GM23338 (cell line): ENCODE results near the gene PRDM11. TPM values are rescaled to one million over a fixed set of nuclear protein-coding genes. Genes with fewer than 3 reads are reported as not detected.

ENCODE experiments used
- ATAC-seq: fragments of 200-7000 bp; cut with Tn5 transposase; 3 replicates; pipeline ENCODE4 v1.9.1; 2020
- DNase-seq: peaks from one replicate; pipeline ENCODE4 v3.0.0-alpha.2; 2015; ENCODE audit warnings: low spot score
- H2AFZ ChIP-seq: fragments of 200-600 bp; sonication (generic); 2 replicates; pipeline ENCODE4 v1.8.0; 2016; ENCODE audit warnings: antibody characterized with exemption, mild to moderate bottlenecking, moderate library complexity
- H3F3A ChIP-seq: fragments of 200-600 bp; sonication (generic); replicated peaks from 2 replicates; pipeline ENCODE4 v1.8.0; 2017; ENCODE audit warnings: antibody characterized with exemption, mixed run types, low read depth
- H3K27ac ChIP-seq: fragments of 200-600 bp; sonication (generic); 2 replicates; pipeline ENCODE4 v1.6.1; 2016; ENCODE audit warnings: low read depth
- H3K27me3 ChIP-seq: fragments of 200-600 bp; sonication (generic); 2 replicates; pipeline ENCODE4 v1.8.0; 2016; ENCODE audit warnings: mild to moderate bottlenecking, mixed run types, moderate library complexity; ENCODE audit not compliant: insufficient read depth
- H3K36me3 ChIP-seq: fragments of 200-600 bp; sonication (generic); 2 replicates; pipeline ENCODE4 v1.8.0; 2016; ENCODE audit warnings: mild to moderate bottlenecking; ENCODE audit not compliant: insufficient read depth
- H3K4me1 ChIP-seq: fragments of 200-600 bp; sonication (generic); 2 replicates; pipeline ENCODE4 v1.8.0; 2016; ENCODE audit warnings: mild to moderate bottlenecking, moderate library complexity; ENCODE audit not compliant: insufficient read depth
- H3K4me2 ChIP-seq: fragments of 200-600 bp; sonication (generic); 2 replicates; pipeline ENCODE4 v1.7.1; 2017; ENCODE audit warnings: mixed run types
- H3K4me3 ChIP-seq: fragments of 200-600 bp; sonication (generic); 2 replicates; pipeline ENCODE4 v1.6.1; 2016; ENCODE audit warnings: mixed run types
- H3K79me2 ChIP-seq: fragments of 200-600 bp; sonication (generic); replicated peaks from 2 replicates; pipeline ENCODE4 v1.8.0; 2017; ENCODE audit warnings: mild to moderate bottlenecking; ENCODE audit not compliant: insufficient read depth
- H3K9me2 ChIP-seq: fragments of 200-600 bp; sonication (generic); 2 replicates; pipeline ENCODE4 v1.8.0; 2017; ENCODE audit not compliant: insufficient read depth
- H4K20me1 ChIP-seq: fragments of 200-600 bp; sonication (generic); replicated peaks from 2 replicates; pipeline ENCODE4 v1.8.0; 2017; ENCODE audit warnings: mild to moderate bottlenecking; ENCODE audit not compliant: insufficient read depth
- H3K27ac Mint-ChIP-seq: 2 replicates; pipeline ENCODE4 v1.8.0; 2020; ENCODE audit warnings: inconsistent platforms, mild to moderate bottlenecking, moderate library complexity, mixed read lengths
- H3K27me3 Mint-ChIP-seq: 3 replicates; pipeline ENCODE4 v1.8.0; 2022; ENCODE audit warnings: low read depth, mild to moderate bottlenecking, moderate library complexity, mixed read lengths, inconsistent platforms; ENCODE audit not compliant: insufficient read depth, poor library complexity
- H3K36me3 Mint-ChIP-seq: 3 replicates; pipeline ENCODE4 v1.8.0; 2021; ENCODE audit warnings: low read depth, mild to moderate bottlenecking, inconsistent platforms, moderate library complexity, mixed read lengths
- H3K4me1 Mint-ChIP-seq: 3 replicates; pipeline ENCODE4 v1.8.0; 2020; ENCODE audit warnings: mild to moderate bottlenecking, inconsistent platforms, mixed read lengths
- H3K4me3 Mint-ChIP-seq: 3 replicates; pipeline ENCODE4 v1.8.0; 2021; ENCODE audit warnings: moderate library complexity, mild to moderate bottlenecking, inconsistent platforms, mixed read lengths
- H3K9me3 Mint-ChIP-seq: 3 replicates; pipeline ENCODE4 v1.8.0; 2020; ENCODE audit warnings: moderate library complexity, mild to moderate bottlenecking, inconsistent platforms, mixed read lengths
- CREB1 ChIP-seq: fragments of 250-450 bp; sonication (Bioruptor Pico); IDR thresholded peaks from 2 replicates; pipeline ENCODE4 v1.5.0; 2020; ENCODE audit warnings: low read depth, mild to moderate bottlenecking, moderate library complexity
- EZH2 ChIP-seq: fragments of 200-600 bp; sonication (generic); IDR thresholded peaks from one replicate; pipeline ENCODE4 v1.8.0; 2017; ENCODE audit warnings: antibody characterized with exemption, mild to moderate bottlenecking, low read depth; ENCODE audit not compliant: unreplicated experiment
- EZH2phosphoT487 ChIP-seq: fragments of 200-600 bp; sonication (generic); IDR thresholded peaks from one replicate; pipeline ENCODE4 v1.8.1; 2018; ENCODE audit warnings: antibody characterized with exemption; ENCODE audit not compliant: unreplicated experiment
- JUNB ChIP-seq: IDR thresholded peaks from one replicate; pipeline ENCODE4 v1.6.1; 2016; ENCODE audit warnings: antibody characterized with exemption; ENCODE audit not compliant: unreplicated experiment
- NANOG ChIP-seq: IDR thresholded peaks from 2 replicates; pipeline ENCODE4 v1.6.1; 2016; ENCODE audit warnings: antibody characterized with exemption, borderline replicate concordance
- POLR2AphosphoS5 ChIP-seq: IDR thresholded peaks from 2 replicates; pipeline ENCODE4 v1.6.1; 2016; ENCODE audit warnings: antibody characterized with exemption, low read depth
- STAT1 ChIP-seq: IDR thresholded peaks from one replicate; pipeline ENCODE4 v1.6.1; 2016; ENCODE audit warnings: antibody characterized with exemption; ENCODE audit not compliant: unreplicated experiment
- ZNF114 ChIP-seq: fragments of 250-450 bp; sonication (Bioruptor Pico); IDR thresholded peaks from 2 replicates; pipeline ENCODE4 v1.5.0; 2020; ENCODE audit warnings: mild to moderate bottlenecking, moderate library complexity
- ZNF331 ChIP-seq: fragments of 250-450 bp; sonication (Bioruptor Pico); IDR thresholded peaks from 2 replicates; pipeline ENCODE4 v1.5.0; 2020; ENCODE audit warnings: low read depth, mild to moderate bottlenecking, moderate library complexity
- ZNF462 ChIP-seq: fragments of 250-450 bp; sonication (Bioruptor Pico); IDR thresholded peaks from 2 replicates; pipeline ENCODE4 v1.5.0; 2020; ENCODE audit warnings: mild to moderate bottlenecking, moderate library complexity
- polyA plus RNA-seq: library from polyadenylated mRNA; unstranded; fragments of >200 nt; fragmentation: Nextera tagmentation; extraction: Ambion mirVana; gene quantifications from 2 replicates; pipeline ENCODE4 v1.2.1, GENCODE V29; 2016
- total RNA-seq: library from RNA; depleted of rRNA; stranded (reverse); fragments of >200 nt; shearing (Covaris generic); gene quantifications from 2 replicates; pipeline ENCODE4 v1.2.3, GENCODE V29; 2014
- TF ChIP-seq, protein P1 (sequence below): IDR thresholded peaks from 2 replicates; pipeline ENCODE4 v1.6.1; 2016; ENCODE audit warnings: antibody characterized with exemption
- TF ChIP-seq, protein P2 (sequence below): IDR thresholded peaks from one replicate; pipeline ENCODE4 v1.6.1; 2018; ENCODE audit warnings: antibody characterized with exemption; ENCODE audit not compliant: unreplicated experiment
- TF ChIP-seq, protein P3 (sequence below), 2 experiments: fragments of 200-600 bp in 1 of 2; sonication (generic) in 1 of 2; conservative IDR thresholded peaks; 2 replicates each; pipeline versions ENCODE4 v1.5.1 to v1.6.1; 2016 to 2017; ENCODE audit warnings: antibody characterized with exemption in 2 of 2, low read depth in 2 of 2, mild to moderate bottlenecking in 2 of 2, moderate library complexity in 1 of 2

Gene PRDM11
- total and polyA plus RNA-seq, 2 experiments from 2014 or later: 0.97 to 10.4 TPM

DNA sequence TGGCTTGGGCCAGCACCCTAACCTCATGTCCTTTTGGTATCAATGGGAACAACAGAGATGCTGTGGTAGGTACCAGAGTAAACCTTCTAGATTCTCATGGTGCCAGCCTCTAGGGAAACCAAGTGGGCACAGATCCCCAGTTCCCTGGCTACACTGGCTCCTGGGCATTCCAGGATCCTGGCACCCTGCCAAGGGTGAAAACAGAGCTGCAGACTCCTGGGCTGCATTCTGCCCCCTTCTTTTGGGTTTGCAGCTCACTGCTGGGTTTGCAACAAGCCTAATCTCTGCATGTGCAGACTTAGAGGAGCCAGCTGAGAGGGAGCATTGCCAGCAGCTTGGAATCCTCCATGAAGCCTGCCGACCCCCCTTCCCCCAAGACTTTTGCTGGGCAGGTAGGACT is 30.6 kb downstream of the PRDM11 start:
- H3K4me3 ChIP-seq: no peak overlapping the region
- 0 out of 2 replicates have a peak, but pooled peaks cover 5% of the 10 kb centered on the region for H3K27me3 ChIP-seq
- H3K4me1 ChIP-seq: peaks cover 13% of the 10 kb centered on the region; the same call in 1 of the 2 replicates
- Mint-ChIP-seq H3K27ac (no peak overlapping the region), H3K4me3 (no peak overlapping the region), H3K36me3 (no peaks in the 10 kb centered on the region; the same call in 2 of the 3 replicates), H3K4me1 (peaks cover 5% of the 10 kb centered on the region), H3K27me3 (peaks cover 5% of the 10 kb centered on the region), H3K9me3 (no peaks in the 10 kb centered on the region; the same call in 2 of the 3 replicates)
- H3K4me2 ChIP-seq: no peak overlapping the region
- no peak for ATAC-seq
- H4K20me1 ChIP-seq: peaks cover 5% of the 10 kb centered on the region; the same call in 1 of the 2 replicates
- H3F3A ChIP-seq: peaks cover 4% of the 10 kb centered on the region; the same call in 1 of the 2 replicates
- H3K36me3 ChIP-seq: no peaks in the 10 kb centered on the region
- TF ChIP-seq, protein P1, sequence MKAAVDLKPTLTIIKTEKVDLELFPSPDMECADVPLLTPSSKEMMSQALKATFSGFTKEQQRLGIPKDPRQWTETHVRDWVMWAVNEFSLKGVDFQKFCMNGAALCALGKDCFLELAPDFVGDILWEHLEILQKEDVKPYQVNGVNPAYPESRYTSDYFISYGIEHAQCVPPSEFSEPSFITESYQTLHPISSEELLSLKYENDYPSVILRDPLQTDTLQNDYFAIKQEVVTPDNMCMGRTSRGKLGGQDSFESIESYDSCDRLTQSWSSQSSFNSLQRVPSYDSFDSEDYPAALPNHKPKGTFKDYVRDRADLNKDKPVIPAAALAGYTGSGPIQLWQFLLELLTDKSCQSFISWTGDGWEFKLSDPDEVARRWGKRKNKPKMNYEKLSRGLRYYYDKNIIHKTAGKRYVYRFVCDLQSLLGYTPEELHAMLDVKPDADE: no peak
- no peak for TF ChIP-seq ZNF114 (CRISPR knock-in tag)
- TF ChIP-seq POLR2AphosphoS5: no peak
- TF ChIP-seq EZH2phosphoT487: no peak
- TF ChIP-seq, protein P2, sequence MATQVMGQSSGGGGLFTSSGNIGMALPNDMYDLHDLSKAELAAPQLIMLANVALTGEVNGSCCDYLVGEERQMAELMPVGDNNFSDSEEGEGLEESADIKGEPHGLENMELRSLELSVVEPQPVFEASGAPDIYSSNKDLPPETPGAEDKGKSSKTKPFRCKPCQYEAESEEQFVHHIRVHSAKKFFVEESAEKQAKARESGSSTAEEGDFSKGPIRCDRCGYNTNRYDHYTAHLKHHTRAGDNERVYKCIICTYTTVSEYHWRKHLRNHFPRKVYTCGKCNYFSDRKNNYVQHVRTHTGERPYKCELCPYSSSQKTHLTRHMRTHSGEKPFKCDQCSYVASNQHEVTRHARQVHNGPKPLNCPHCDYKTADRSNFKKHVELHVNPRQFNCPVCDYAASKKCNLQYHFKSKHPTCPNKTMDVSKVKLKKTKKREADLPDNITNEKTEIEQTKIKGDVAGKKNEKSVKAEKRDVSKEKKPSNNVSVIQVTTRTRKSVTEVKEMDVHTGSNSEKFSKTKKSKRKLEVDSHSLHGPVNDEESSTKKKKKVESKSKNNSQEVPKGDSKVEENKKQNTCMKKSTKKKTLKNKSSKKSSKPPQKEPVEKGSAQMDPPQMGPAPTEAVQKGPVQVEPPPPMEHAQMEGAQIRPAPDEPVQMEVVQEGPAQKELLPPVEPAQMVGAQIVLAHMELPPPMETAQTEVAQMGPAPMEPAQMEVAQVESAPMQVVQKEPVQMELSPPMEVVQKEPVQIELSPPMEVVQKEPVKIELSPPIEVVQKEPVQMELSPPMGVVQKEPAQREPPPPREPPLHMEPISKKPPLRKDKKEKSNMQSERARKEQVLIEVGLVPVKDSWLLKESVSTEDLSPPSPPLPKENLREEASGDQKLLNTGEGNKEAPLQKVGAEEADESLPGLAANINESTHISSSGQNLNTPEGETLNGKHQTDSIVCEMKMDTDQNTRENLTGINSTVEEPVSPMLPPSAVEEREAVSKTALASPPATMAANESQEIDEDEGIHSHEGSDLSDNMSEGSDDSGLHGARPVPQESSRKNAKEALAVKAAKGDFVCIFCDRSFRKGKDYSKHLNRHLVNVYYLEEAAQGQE: no peak
- no peak for TF ChIP-seq EZH2
- TF ChIP-seq STAT1: no peak
- no peak for TF ChIP-seq CREB1 (CRISPR knock-in tag)
- no peak for TF ChIP-seq ZNF331 (CRISPR knock-in tag)
- no peak for TF ChIP-seq ZNF462 (CRISPR knock-in tag)
- TF ChIP-seq, protein P3, sequence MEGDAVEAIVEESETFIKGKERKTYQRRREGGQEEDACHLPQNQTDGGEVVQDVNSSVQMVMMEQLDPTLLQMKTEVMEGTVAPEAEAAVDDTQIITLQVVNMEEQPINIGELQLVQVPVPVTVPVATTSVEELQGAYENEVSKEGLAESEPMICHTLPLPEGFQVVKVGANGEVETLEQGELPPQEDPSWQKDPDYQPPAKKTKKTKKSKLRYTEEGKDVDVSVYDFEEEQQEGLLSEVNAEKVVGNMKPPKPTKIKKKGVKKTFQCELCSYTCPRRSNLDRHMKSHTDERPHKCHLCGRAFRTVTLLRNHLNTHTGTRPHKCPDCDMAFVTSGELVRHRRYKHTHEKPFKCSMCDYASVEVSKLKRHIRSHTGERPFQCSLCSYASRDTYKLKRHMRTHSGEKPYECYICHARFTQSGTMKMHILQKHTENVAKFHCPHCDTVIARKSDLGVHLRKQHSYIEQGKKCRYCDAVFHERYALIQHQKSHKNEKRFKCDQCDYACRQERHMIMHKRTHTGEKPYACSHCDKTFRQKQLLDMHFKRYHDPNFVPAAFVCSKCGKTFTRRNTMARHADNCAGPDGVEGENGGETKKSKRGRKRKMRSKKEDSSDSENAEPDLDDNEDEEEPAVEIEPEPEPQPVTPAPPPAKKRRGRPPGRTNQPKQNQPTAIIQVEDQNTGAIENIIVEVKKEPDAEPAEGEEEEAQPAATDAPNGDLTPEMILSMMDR (conservative IDR thresholded peaks at IDR 0.05; ENCODE audit: low read depth in 2 of 2): no peak
- no peak for TF ChIP-seq JUNB
- no peak for TF ChIP-seq NANOG
- no peaks in the 10 kb centered on the region for H3K9me2 ChIP-seq
- H2AFZ ChIP-seq: no peak overlapping the region
- no peaks in the 10 kb centered on the region for H3K79me2 ChIP-seq
- H3K27ac ChIP-seq: no peak overlapping the region
- DNase-seq: no peak
